GM06990 (cell line): ENCODE data around the gene SHLD1.

Experiments used
- DNase-seq: peaks from one replicate; pipeline ENCODE4 v3.0.0-alpha.2; 2011; ENCODE audit not compliant: insufficient read length; ENCODE audit errors: extremely low read depth
- H3K27me3 ChIP-seq: replicated peaks from 2 replicates; pipeline ENCODE4 v1.6.0; 2011; ENCODE audit warnings: low read length; ENCODE audit not compliant: control insufficient read depth, insufficient read depth
- H3K36me3 ChIP-seq: 2 replicates; pipeline ENCODE4 v1.5.1; 2011; ENCODE audit warnings: low read length; ENCODE audit not compliant: control insufficient read depth, insufficient read depth
- H3K4me3 ChIP-seq: replicated peaks from 2 replicates; pipeline ENCODE4 v1.5.1; 2011; ENCODE audit warnings: low read depth, mild to moderate bottlenecking, control low read depth, low read length
- TF ChIP-seq, protein P1 (sequence below): IDR thresholded peaks from 2 replicates; pipeline ENCODE4 v1.5.1; 2011; ENCODE audit warnings: low read length, control low read depth, mild to moderate bottlenecking, inconsistent platforms; ENCODE audit not compliant: insufficient read depth, poor library complexity, severe bottlenecking

The SHLD1 gene

DNA sequence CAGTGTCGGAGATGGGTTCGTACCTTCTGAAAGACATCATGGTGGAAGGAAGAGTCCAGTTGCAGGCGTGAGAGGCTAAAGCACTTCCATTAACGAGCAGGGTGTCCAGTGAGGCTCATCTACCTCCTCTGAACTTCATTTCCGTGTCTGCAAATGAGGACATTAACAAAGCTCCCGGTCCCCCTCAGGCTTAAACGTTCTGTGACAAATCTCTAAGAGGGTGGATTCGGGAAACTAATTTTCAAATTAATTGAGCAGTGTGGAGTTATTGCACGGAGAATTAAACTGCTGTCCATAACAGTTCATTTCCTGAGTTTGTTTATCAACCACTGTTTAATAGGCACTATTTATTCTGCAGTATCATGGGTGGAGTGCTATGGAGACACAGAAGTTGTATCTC, 132.0 kb downstream of the SHLD1 start:
- H3K36me3 ChIP-seq, result no peaks in the 10 kb centered on the region
- DNase-seq, result no peak
- TF ChIP-seq, protein P1, sequence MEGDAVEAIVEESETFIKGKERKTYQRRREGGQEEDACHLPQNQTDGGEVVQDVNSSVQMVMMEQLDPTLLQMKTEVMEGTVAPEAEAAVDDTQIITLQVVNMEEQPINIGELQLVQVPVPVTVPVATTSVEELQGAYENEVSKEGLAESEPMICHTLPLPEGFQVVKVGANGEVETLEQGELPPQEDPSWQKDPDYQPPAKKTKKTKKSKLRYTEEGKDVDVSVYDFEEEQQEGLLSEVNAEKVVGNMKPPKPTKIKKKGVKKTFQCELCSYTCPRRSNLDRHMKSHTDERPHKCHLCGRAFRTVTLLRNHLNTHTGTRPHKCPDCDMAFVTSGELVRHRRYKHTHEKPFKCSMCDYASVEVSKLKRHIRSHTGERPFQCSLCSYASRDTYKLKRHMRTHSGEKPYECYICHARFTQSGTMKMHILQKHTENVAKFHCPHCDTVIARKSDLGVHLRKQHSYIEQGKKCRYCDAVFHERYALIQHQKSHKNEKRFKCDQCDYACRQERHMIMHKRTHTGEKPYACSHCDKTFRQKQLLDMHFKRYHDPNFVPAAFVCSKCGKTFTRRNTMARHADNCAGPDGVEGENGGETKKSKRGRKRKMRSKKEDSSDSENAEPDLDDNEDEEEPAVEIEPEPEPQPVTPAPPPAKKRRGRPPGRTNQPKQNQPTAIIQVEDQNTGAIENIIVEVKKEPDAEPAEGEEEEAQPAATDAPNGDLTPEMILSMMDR, result no peak
- no peak overlapping the region for H3K4me3 ChIP-seq
- no peaks in the 10 kb centered on the region for H3K27me3 ChIP-seq

DNA sequence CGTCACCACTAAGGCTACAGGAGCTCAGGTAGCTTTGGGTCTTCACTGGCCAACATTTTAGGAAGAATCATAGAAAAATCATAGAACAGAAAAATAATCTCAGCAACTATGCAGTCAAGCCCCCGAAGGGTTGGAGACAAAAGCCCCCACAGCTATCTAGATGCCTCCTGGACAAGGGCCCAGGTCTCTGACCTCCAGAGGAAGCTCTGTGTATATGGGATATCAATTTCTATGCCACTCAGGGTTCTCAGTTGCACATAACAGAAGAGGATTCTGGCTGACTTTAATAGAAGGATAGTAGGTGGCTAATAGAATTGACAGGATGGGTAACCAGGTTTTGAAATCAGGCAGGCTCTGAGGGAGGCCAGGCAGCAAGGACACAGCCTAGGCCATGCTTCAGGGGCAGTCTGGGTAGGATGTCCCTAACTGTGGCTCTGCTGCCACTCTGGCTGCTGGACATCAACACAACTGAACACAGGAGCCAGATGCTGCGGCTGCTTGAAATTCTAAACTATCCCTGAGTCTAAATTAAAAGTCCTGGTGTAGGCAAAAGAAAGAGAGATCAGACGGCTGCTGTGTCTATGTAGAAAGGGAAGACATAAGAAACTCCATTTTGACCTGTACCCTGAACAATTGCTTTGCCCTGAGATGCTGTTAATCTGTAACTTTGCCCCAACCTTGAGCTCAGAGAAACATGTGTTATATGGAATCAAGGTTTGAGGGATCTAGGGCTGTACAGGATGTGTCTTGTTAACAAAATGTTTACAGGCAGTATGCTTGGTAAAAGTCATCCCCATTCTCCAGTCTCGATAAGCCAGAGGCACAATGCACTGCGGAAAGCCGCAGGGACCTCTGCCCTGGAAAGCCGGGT, 134.5 kb downstream of the SHLD1 start:
- no peak for DNase-seq
- no peaks in the 10 kb centered on the region for H3K27me3 ChIP-seq
- no peaks in the 10 kb centered on the region for H3K36me3 ChIP-seq
- H3K4me3 ChIP-seq, result no peak overlapping the region
- TF ChIP-seq, protein P1, result no peak

DNA sequence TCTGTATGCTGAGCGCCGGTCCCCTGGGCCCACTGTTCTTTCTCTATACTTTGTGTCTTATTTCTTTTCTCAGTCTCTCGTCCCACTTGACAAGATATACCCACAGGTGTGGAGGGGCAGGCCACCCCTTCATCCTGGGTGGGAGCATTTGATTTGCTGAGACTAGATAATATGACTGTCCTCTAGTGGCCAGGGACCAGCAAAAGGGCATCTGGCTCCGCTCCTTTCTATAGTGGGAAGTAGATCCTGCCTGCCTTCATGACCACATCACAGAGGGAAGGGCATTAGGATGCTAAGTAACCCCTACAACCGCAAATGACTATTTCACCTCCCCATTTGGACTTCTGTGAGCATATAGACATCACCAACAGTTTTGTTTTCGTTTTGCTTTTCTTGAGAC, 135.7 kb downstream of the SHLD1 start:
- Histone ChIP-seq H3K27me3 (no peaks in the 10 kb centered on the region), H3K4me3 (no peak overlapping the region), H3K36me3 (no peaks in the 10 kb centered on the region)
- TF ChIP-seq, protein P1, result no peak
- no peak for DNase-seq

DNA sequence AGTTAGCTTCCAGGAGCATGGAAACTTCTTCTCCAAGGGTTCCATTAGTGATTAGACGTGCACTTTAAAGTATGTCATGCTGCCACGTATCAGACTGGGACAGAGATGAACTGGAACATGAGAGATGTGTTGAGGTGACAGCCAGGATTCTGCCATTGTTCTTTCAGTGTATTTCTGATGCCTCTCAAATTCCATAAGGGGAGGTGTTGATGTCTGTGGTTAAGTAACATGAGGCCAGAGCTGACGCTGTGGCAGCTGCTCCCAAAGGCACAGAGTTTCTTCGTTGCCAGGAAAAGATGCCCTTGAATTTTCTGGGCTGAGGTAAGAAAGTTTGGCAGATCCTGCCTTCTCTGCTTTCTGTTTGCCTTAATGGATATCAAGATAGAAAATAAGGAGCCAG, 136.6 kb downstream of the SHLD1 start:
- H3K36me3 ChIP-seq, result no peaks in the 10 kb centered on the region
- H3K4me3 ChIP-seq, result no peak overlapping the region
- DNase-seq, result no peak
- no peaks in the 10 kb centered on the region for H3K27me3 ChIP-seq
- TF ChIP-seq, protein P1, result no peak

DNA sequence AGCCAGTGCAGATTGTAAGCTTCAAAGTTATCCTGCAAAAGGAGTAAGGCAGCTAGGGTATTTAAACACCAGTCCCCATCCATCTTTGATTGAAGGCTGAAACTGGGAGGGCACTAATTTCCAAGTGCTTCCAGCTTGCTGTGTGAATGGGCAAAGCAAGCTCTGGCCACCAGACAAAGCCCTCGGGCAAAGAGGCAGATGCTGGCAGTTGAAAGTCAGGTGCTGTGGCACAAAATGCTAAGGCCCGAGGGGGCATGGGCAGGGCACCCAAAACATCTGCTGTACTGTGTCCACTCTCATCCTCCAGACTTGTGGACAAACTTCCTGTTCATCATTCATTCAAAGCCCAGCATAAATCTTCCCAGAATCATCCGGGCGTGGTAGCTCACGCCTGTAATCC, 137.2 kb downstream of the SHLD1 start:
- no peak overlapping the region for H3K4me3 ChIP-seq
- no peak for DNase-seq
- H3K36me3 ChIP-seq, result no peaks in the 10 kb centered on the region
- H3K27me3 ChIP-seq, result no peaks in the 10 kb centered on the region
- TF ChIP-seq, protein P1, result no peak
